ENCODE data around the gene MAML3.
A peak's percentile ranks its signal among the peaks of the same experiment; 100 is the strongest.

The MAML3 gene

DNA sequence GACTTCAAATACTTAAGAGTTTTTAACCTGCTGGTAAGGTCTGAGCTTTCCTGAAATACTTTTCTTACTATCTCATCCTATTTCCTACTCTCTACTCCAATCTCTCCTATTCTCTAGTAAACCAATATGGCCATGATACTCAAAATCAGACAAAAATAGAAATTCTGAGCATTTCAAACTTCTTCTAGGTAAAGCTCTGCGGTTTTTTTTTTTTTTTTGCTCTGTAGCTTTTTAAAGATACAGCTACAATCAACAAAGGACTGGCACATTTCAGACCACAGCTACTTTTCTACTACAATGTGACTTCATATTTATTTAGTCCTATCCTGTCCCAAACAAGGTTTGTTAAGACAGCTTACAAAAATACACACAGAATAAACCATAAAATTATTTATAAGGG lies 31.1 kb downstream of the MAML3 start:
- Mint-ChIP-seq H3K4me3 (peak overlapping the region; percentile 5 to 65), H3K4me1 (peaks cover 46% of the 10 kb centered on the region), H3K27me3 (no peaks in the 10 kb centered on the region), H3K9me3 (no peaks in the 10 kb centered on the region), H3K27ac (no peak overlapping the region)
- no peak for ATAC-seq
- DNase-seq, result no peak

DNA sequence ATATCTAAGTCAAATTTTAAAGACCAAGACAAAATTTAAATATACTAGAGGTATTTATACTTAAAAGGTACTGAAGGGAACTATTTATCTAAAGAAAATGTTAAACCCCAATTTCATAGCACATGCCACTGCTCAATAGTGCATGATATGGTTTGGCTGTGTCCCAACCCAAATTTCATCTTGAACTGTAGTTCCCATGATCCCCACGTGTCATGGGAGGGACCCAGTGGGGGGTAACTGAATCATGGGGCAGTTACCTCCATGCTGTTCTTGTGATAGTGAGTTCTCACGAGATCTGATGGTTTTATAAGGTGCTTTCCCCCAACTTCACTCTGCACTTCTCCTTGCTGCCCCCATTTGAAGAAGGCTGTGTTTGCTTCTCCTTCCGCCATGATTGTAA lies 32.3 kb downstream of the MAML3 start:
- DNase-seq, result no peak
- Mint-ChIP-seq H3K4me3 (no peak overlapping the region), H3K27me3 (no peaks in the 10 kb centered on the region), H3K9me3 (no peaks in the 10 kb centered on the region), H3K4me1 (peaks cover 50% of the 10 kb centered on the region), H3K27ac (no peak overlapping the region)
- no peak for ATAC-seq

DNA sequence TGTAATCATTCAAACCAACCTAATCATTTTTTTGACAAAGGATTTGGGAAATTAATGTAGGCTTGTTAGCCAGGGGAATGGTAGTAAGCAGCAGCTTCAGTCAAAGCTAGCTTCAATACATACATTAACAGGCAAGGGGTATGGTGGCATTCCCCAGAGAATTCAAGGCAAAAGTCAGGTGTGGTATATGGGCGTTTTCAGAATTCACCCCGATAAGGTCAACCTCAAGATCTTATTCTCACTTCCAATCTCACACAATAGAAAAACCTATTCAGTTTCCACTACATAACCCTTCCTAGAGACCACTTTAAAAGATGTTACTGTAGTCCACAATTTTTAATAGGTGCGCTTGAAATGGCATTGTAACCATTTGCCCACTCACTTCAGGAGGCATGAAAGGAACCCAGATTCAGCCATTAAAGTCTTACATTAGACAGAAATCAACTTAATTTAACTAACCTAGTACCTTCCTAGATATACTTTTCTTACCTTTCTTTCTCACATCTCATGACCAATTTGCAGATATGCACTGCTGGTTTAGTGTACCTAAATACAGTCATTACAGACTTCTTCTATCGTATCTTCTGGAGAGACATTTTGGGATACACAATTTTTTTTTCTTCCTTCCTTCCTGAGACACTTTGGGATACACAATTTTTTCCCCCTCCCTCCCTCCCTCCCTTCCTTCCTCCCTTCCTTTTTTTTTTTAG lies 34.9 kb downstream of the MAML3 start:
- Mint-ChIP-seq H3K27ac (peak overlapping the region in 1 of 2 donors; percentile 83), H3K9me3 (no peaks in the 10 kb centered on the region), H3K27me3 (no peaks in the 10 kb centered on the region), H3K4me3 (no peak overlapping the region), H3K4me1 (peaks cover 67% of the 10 kb centered on the region)
- ATAC-seq, result no peak
- DNase-seq, result no peak

DNA sequence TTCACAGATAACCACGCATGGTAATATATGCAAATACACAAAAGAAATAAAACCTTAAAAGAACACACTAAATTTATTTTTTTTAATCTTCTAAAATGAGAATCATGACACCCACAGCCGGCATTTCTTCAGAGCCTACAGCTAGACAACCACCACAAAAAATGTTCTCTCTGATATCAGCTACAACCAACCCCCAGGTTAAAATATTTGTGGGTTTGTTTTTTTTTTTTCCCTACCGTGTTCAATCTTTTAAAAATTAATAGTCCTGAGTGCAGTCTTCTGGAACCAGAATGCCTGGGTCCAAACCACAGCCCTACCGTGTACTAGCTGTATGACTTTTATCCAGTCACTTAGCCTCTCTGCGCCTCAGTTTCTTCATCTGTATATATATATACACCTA lies 36.0 kb downstream of the MAML3 start:
- DNase-seq (no peak), ATAC-seq (no peak)
- peak overlapping the region in 1 of 2 donors; percentile 78 for H3K27ac Mint-ChIP-seq
- peaks cover 65% of the 10 kb centered on the region for H3K4me1 Mint-ChIP-seq
- H3K27me3 Mint-ChIP-seq, result no peaks in the 10 kb centered on the region
- H3K9me3 Mint-ChIP-seq, result no peaks in the 10 kb centered on the region
- no peak overlapping the region for H3K4me3 Mint-ChIP-seq

DNA sequence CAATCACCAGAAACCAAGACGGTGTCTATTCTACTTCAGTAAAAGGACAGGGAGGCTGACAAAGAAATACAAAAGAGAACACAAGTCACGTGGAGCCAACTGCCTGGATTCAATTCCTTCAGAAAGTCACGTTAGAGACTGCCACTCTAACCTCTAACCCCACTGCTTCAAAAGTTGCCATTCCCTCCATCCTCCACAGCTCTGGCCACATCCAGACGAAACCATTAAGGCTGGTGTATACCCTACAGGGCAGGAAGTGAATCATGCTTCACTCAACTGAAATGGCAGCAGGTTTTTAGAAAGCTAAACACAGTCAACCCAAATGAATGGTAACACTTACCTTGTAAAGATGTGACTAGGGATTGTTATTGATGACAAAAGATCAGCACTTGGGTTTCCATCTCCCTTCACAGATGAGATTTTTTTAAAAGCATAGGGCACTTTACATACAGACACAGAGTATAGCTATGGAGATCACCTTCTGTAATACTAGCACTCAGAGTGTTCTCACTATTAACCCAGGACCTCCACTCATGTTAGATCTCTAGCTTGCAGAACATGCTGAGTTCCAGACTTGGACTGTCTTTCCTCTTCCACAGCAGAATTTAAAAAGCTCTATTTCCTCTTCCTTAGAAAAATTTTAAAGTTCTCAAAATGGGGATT lies 37.4 kb downstream of the MAML3 start:
- no peaks in the 10 kb centered on the region for H3K27me3 Mint-ChIP-seq
- peak; percentile 99 for ATAC-seq

DNA sequence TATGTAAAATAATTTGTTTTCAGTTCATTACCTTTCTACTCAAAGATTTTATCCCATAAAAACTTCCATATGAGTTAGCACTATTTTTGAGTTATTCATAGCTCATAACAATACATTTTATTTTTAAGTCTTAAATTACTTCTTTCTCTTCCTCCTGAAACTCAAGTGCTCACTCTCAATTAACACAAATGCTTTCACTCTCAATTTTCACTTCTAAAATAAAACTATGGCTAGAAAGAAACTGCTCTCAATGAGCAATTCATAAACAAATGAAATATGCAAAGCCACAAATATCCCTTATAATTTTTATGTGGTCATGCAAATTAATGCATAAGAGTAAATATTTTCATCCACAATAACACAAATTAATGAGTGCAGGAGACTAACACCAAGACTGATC lies 38.8 kb downstream of the MAML3 start:
- peak overlapping the region in 1 of 2 donors; percentile 55 for H3K27ac Mint-ChIP-seq
- no peaks in the 10 kb centered on the region for H3K9me3 Mint-ChIP-seq
- peaks cover 60% of the 10 kb centered on the region for H3K4me1 Mint-ChIP-seq
- H3K27me3 Mint-ChIP-seq, result no peaks in the 10 kb centered on the region
- DNase-seq, result no peak
- no peak for ATAC-seq
- H3K4me3 Mint-ChIP-seq, result peak overlapping the region; percentile 20 to 64

More for the DNA sequence above, 37.4 kb downstream of the MAML3 start:
- peak overlapping the region; percentile 47 to 58 for H3K4me3 Mint-ChIP-seq
- H3K27ac Mint-ChIP-seq, result peak overlapping the region; percentile 20 to 84
- H3K9me3 Mint-ChIP-seq, result no peaks in the 10 kb centered on the region
- peaks cover 65% of the 10 kb centered on the region for H3K4me1 Mint-ChIP-seq
- peak; percentile 40 to 68 for DNase-seq

DNA sequence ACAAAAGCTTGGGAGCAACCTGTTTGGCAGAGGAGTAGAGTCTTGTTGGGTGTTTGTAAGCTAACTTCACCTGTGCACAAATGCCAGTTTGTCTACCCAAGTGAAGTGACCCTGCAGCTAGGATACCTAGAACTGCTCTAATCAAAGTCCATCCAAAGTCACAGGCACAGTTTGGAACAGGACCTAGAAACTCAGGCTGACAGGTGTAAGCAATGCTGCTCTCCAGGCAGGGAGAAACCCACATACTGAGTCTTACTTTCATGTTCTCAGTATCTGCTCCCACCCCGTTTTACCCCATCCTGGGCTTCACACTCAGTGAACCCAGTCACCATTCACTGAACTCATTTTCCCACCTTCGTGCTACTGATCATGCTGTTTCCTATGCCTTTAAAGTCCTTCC lies 40.3 kb downstream of the MAML3 start:
- DNase-seq, result no peak
- no peaks in the 10 kb centered on the region for H3K9me3 Mint-ChIP-seq
- peak overlapping the region in 1 of 2 donors; percentile 42 for H3K4me3 Mint-ChIP-seq
- H3K27me3 Mint-ChIP-seq, result no peaks in the 10 kb centered on the region
- H3K27ac Mint-ChIP-seq, result no peak overlapping the region
- peaks cover 58% of the 10 kb centered on the region for H3K4me1 Mint-ChIP-seq
- no peak for ATAC-seq

DNA sequence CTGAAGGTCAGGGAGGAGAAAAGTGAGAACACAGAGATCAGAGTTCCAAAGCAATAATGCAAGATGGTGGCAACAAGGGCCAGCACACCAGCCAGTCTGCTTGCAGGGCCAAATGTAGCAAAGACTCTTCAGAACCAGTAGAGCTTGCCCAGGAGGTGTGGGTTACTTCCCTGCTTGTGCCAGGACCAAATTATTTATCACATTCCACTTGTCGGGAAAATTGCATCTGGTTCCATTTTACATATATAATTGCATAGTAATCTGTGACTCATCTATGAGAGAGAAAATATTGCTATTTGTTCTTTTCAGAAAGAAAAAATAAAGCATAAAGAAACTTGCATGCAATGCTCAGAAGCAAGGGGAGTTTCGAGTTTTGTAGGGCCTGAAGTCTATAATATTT lies 41.4 kb downstream of the MAML3 start:
- no peak for DNase-seq
- Mint-ChIP-seq H3K4me3 (no peak overlapping the region), H3K4me1 (peaks cover 67% of the 10 kb centered on the region), H3K9me3 (no peaks in the 10 kb centered on the region), H3K27me3 (no peaks in the 10 kb centered on the region), H3K27ac (no peak overlapping the region)
- no peak for ATAC-seq

DNA sequence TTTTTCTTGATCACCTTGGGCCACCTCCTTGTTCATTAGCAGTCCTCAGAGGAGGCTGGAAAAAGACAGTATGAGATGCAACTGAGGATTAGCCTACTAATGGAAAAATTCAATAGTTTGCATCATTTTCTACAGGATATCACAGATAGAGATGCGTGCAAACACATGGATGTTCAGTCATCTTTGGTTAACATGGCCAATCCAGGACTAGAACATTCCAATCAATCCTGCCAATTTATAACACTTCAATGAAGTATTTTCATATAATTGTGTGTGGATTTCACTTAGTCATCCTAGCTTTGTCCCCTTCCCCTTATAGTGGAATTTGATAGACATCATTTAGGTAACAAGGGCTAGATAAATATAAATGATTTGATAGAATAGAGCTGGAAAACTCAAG lies 42.7 kb downstream of the MAML3 start:
- Mint-ChIP-seq H3K27me3 (peaks cover 3% of the 10 kb centered on the region), H3K4me3 (no peak overlapping the region), H3K27ac (no peak overlapping the region), H3K4me1 (peaks cover 61% of the 10 kb centered on the region), H3K9me3 (no peaks in the 10 kb centered on the region)
- DNase-seq (no peak), ATAC-seq (no peak)

DNA sequence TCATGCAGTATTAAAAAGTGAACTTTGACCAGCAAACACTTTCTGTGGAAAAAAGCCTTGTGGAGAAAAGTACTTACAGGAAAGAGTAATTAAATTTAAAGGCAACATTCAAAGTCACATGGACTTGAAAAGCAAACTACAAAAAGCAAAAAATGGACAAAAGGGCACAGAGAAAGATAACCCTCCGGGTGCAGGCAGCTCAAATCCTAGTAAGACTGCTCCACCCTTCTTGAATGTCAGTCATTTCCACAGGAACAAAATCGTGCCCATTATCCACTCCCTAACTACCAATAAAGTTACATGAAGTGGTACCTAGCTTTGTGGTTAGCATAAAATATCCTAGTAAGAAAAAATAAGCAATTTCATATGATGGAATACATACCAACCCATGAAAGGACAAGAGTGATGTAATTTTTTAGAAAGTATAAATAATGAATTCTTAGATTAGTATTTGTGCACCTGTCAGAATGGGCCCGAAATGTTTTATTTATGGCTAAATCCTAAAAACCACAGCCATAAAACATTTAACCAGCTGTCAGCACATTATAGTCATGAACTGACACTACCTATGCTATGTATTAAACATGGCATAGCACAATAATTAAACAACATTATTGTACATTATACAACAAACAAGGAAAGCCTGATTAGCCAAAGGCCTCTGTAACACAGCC lies 43.3 kb downstream of the MAML3 start:
- Mint-ChIP-seq H3K9me3 (no peaks in the 10 kb centered on the region), H3K27me3 (peaks cover 7% of the 10 kb centered on the region), H3K4me1 (peaks cover 60% of the 10 kb centered on the region), H3K4me3 (no peak overlapping the region), H3K27ac (no peak overlapping the region)
- no peak for ATAC-seq
- no peak for DNase-seq

DNA sequence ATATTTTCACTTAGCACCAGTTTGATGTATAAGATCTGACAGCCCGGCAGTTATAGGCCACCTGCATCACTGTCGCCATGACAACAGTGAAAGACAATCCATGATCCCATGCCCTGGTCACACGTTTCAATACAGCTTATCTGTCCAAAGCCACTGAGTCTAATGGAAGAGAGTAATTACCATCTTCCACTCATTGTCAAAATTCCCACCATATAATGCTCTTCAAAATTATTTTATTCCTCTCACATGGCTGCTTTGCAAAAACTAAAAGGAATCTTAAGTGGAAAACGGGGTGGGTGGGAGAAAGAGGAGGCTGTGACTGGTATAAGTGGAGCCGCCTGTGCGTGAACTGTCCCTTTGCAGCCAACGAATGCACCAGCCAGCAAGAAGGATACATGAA lies 44.2 kb downstream of the MAML3 start:
- H3K4me3 Mint-ChIP-seq, result no peak overlapping the region
- ATAC-seq, result no peak
- H3K4me1 Mint-ChIP-seq, result peaks cover 58% of the 10 kb centered on the region
- H3K27ac Mint-ChIP-seq, result no peak overlapping the region
- no peak for DNase-seq
- no peaks in the 10 kb centered on the region for H3K9me3 Mint-ChIP-seq
- H3K27me3 Mint-ChIP-seq, result peaks cover 13% of the 10 kb centered on the region

DNA sequence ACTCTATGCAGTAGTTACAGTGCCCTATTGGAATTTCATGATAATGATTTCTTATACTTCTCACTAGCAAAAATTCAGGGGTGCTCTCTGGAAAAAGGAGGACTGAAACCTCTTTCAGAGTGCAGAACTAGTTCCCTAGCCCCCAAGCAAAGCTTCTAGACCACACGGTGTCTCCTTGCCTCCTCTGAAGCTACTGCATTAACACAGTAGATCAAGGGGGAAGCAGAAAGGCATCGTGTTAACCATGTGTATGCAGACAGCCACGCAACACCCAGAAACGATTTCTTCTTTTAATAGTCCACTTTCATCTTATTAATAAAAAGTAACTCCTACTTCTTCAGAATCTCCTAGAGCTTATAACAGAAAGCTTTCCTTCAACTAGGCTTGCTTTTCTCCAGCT lies 44.7 kb downstream of the MAML3 start:
- no peak overlapping the region for H3K27ac Mint-ChIP-seq
- ATAC-seq, result no peak

DNA sequence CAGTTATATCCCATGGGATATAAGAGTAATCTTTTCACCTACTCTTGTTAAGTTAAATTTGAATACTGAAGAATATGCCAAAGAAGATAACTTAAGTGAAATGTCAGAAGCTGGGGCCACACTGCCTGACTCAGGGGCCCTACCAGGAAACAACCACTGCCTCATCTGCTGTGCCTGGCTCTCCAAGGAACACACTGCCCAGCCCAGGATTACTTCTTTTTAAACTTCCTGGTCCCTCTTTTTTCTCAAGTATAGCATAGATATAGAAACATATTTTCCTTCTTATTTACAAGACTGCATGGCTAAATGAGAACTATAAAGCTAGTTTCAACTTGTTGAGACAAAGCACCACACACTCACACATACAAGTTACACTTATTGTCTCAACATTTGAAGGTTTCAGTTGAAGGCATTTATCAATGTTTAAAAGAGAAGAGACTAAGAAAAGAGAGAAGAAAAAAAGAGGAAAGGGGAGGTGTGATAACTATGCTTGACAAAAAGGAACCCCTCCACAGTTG lies 45.2 kb downstream of the MAML3 start:
- no peaks in the 10 kb centered on the region for H3K9me3 Mint-ChIP-seq
- ATAC-seq (no peak), DNase-seq (no peak)
- no peak overlapping the region for H3K27ac Mint-ChIP-seq
- H3K4me1 Mint-ChIP-seq, result peaks cover 49% of the 10 kb centered on the region
- peaks cover 13% of the 10 kb centered on the region for H3K27me3 Mint-ChIP-seq
- no peak overlapping the region for H3K4me3 Mint-ChIP-seq

More for the DNA sequence above, 44.7 kb downstream of the MAML3 start:
- no peaks in the 10 kb centered on the region for H3K9me3 Mint-ChIP-seq
- no peak for DNase-seq
- no peak overlapping the region for H3K4me3 Mint-ChIP-seq
- H3K4me1 Mint-ChIP-seq, result peaks cover 54% of the 10 kb centered on the region
- H3K27me3 Mint-ChIP-seq, result peaks cover 13% of the 10 kb centered on the region

DNA sequence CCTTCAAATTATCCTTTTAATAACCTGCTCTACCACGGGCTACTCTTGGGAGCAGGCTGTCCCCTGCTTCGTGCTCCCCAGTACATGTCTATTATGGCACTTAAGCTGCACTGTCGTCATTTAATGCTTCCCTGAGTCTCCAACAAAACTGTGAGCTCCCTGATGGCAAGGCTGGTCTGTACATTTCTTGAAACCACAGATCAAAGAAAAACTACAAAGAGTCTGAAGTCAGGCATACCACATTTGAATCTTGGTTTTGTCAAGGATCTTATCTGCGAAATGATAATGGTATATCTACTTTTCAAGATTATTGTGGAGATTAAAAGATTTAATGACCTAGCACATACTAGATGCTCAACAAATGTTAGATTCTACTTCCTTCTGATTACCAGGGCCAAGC lies 45.7 kb downstream of the MAML3 start:
- ATAC-seq (no peak), DNase-seq (no peak)
- Mint-ChIP-seq H3K9me3 (no peaks in the 10 kb centered on the region), H3K4me3 (no peak overlapping the region), H3K27ac (peak overlapping the region in 1 of 2 donors; percentile 6), H3K27me3 (peaks cover 13% of the 10 kb centered on the region), H3K4me1 (peaks cover 47% of the 10 kb centered on the region)

DNA sequence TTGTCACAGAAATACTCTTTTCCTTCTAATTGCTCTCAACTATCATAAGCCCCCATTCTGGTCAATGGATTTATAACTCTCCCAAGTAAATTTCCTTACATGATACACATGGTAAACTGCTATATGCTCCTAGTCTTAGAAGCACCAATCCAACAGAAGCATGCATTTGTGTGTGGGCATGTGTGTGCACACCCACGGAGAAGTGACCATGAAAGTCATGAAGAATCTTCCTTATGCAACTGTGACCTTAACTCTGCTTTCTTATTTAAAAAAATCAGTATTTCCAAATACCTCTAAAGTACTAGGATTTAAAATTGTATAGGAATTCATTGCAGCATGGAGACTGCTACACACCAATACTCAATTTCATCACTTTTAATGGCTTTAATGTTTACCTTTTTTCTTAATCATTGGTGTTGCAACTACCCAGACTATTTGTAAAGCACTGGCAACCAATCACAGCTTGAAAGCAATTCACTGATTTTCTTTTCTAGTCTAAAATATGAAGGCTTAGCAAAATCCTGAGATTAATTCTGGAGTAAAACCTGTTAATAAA lies 47.6 kb downstream of the MAML3 start:
- peaks cover 13% of the 10 kb centered on the region for H3K27me3 Mint-ChIP-seq
- no peaks in the 10 kb centered on the region for H3K9me3 Mint-ChIP-seq
- no peak overlapping the region for H3K27ac Mint-ChIP-seq
- H3K4me3 Mint-ChIP-seq, result no peak overlapping the region
- ATAC-seq (no peak), DNase-seq (no peak)
- H3K4me1 Mint-ChIP-seq, result peaks cover 50% of the 10 kb centered on the region

DNA sequence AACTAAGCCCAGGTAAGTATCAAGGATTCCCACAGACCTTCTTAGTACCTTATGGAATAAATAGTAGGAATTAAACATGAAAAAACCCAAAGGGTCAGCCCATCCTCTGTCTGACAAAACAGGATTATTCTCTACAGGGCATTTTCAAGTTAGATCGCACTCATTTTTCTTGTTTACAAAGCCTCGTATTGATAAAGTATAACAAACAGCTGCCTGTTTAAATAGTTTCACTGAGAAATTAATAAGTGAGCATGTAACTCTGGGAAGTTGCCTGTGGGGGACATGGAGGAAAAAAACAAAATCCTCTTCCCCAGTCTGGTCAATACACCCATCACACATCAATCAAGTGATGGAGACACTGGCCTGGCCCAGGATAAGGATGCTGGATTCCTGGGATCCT lies 48.5 kb downstream of the MAML3 start:
- ATAC-seq (no peak), DNase-seq (no peak)
- Mint-ChIP-seq H3K27ac (no peak overlapping the region), H3K4me1 (peaks cover 56% of the 10 kb centered on the region), H3K9me3 (no peaks in the 10 kb centered on the region), H3K4me3 (no peak overlapping the region), H3K27me3 (peaks cover 13% of the 10 kb centered on the region)

Data from stimulated activated naive CD8-positive, alpha-beta T cell treated with anti-CD3 and anti-CD28 coated beads, Interleukin-15, amount 100 ng/mL, for 72 hours (primary cell).